ENCODE measurements around the gene OTOG. TPM values are rescaled to one million over a fixed set of nuclear protein-coding genes. Genes with fewer than 3 reads are reported as not detected.

The OTOG gene
- total RNA-seq, 1 experiment from 2014 or later = not detected

- Histone ChIP-seq H4K20me1 (ENCODE audit: insufficient read depth) (no peaks in the 10 kb centered on the region), H3K79me2 (ENCODE audit: low read depth) (no peaks in the 10 kb centered on the region), H3K4me3 (no peak overlapping the region), H3F3A (ENCODE audit: insufficient read depth, low read depth) (no peaks in the 10 kb centered on the region), H3K36me3 (ENCODE audit: low read depth) (no peaks in the 10 kb centered on the region), H3K9me2 (ENCODE audit: insufficient read depth) (no peaks in the 10 kb centered on the region), H3K27me3 (ENCODE audit: insufficient read depth, low read depth) (peaks cover 42% of the 10 kb centered on the region), H3K4me1 (replicated peaks; ENCODE audit: insufficient read depth) (no peaks in the 10 kb centered on the region), H3K4me2 (no peak overlapping the region), H2AFZ (no peak overlapping the region), H3K27ac (no peak overlapping the region), H3K9me3 (ENCODE audit: insufficient read depth, low read depth) (no peaks in the 10 kb centered on the region)
- BruUV-seq (replicated peaks) = no TSS peak
- TF ChIP-seq CTCF (conservative IDR thresholded peaks at IDR 0.05) (no peak), EZH2 (IDR thresholded peaks at IDR 0.05; ENCODE audit: low read depth) (no peak)
- ChIA-PET POLR2A (ENCODE audit: unreplicated experiment) (no interaction called here), CTCF (interaction anchor here (1.0 kb wide), 1 partner anchor 15 kb away, joined by 3 read pairs; no protein-coding TSS in a partner anchor)
- DNase-seq = no peak
- intact Hi-C loops (cut with micrococcal nuclease; ENCODE audit: unreplicated experiment) = no loop called here
These were observed 4.8 kb upstream of the OTOG start for GRCh38 chr11:17542249-17542648.

GRCh38 chr11:17543041-17543440, 4.0 kb upstream of the OTOG start:
- H3K9me2 ChIP-seq (ENCODE audit: insufficient read depth) = no peaks in the 10 kb centered on the region
- intact Hi-C loops (cut with micrococcal nuclease; ENCODE audit: unreplicated experiment) = no loop called here
- H3K4me1 ChIP-seq (replicated peaks; ENCODE audit: insufficient read depth) = no peaks in the 10 kb centered on the region
- no peak overlapping the region for H3K4me2 ChIP-seq
- no peaks in the 10 kb centered on the region for H3K79me2 ChIP-seq (ENCODE audit: low read depth)
- CTCF ChIA-PET = no interaction called here
- no peak overlapping the region for H3K4me3 ChIP-seq
- H3K36me3 ChIP-seq (ENCODE audit: low read depth) = no peaks in the 10 kb centered on the region
- no TSS peak for BruUV-seq (replicated peaks)
- peaks cover 43% of the 10 kb centered on the region for H3K27me3 ChIP-seq (ENCODE audit: insufficient read depth, low read depth)
- no peaks in the 10 kb centered on the region for H3K9me3 ChIP-seq (ENCODE audit: insufficient read depth, low read depth)
- TF ChIP-seq EZH2 (IDR thresholded peaks at IDR 0.05; ENCODE audit: low read depth) = no peak
- no peak for TF ChIP-seq CTCF (conservative IDR thresholded peaks at IDR 0.05)
- DNase-seq = no peak
- POLR2A ChIA-PET (ENCODE audit: unreplicated experiment) = no interaction called here
- no peak overlapping the region for H3K27ac ChIP-seq
- no peaks in the 10 kb centered on the region for H4K20me1 ChIP-seq (ENCODE audit: insufficient read depth)
- H3F3A ChIP-seq (ENCODE audit: insufficient read depth, low read depth) = no peaks in the 10 kb centered on the region
- H2AFZ ChIP-seq = no peak overlapping the region

GRCh38 chr11:17543574-17544180, 3.4 kb upstream of the OTOG start:
- no peak overlapping the region for H2AFZ ChIP-seq
- no peak overlapping the region for H3K4me2 ChIP-seq

More at GRCh38 chr11:17543574-17544180, 3.4 kb upstream of the OTOG start:
- Histone ChIP-seq H3K27ac (no peak overlapping the region), H3F3A (ENCODE audit: insufficient read depth, low read depth) (no peaks in the 10 kb centered on the region), H3K9me2 (ENCODE audit: insufficient read depth) (no peaks in the 10 kb centered on the region), H3K9me3 (ENCODE audit: insufficient read depth, low read depth) (no peaks in the 10 kb centered on the region), H3K27me3 (ENCODE audit: insufficient read depth, low read depth) (peaks cover 44% of the 10 kb centered on the region), H3K36me3 (ENCODE audit: low read depth) (no peaks in the 10 kb centered on the region), H3K79me2 (ENCODE audit: low read depth) (no peaks in the 10 kb centered on the region), H4K20me1 (ENCODE audit: insufficient read depth) (no peaks in the 10 kb centered on the region), H3K4me1 (replicated peaks; ENCODE audit: insufficient read depth) (no peaks in the 10 kb centered on the region), H3K4me3 (no peak overlapping the region)
- CTCF ChIA-PET = no interaction called here
- intact Hi-C loops (cut with micrococcal nuclease; ENCODE audit: unreplicated experiment) = no loop called here
- TF ChIP-seq CTCF (conservative IDR thresholded peaks at IDR 0.05) (no peak), EZH2 (IDR thresholded peaks at IDR 0.05; ENCODE audit: low read depth) (no peak)
- no TSS peak for BruUV-seq (replicated peaks)
- POLR2A ChIA-PET (ENCODE audit: unreplicated experiment) = no interaction called here
- no peak for DNase-seq
